CD8-positive, alpha-beta memory T cell (primary cell): ENCODE measurements around the gene AFAP1. TPM values are rescaled to one million over a fixed set of nuclear protein-coding genes. Genes with fewer than 3 reads are reported as not detected.

ENCODE experiments used
- CTCF ChIA-PET: fragments of 350-600 bp; sonication (Branson Sonifier 250); formaldehyde crosslinking; loops from one replicate; lab custom pipeline; 2021; ENCODE audit warnings: antibody characterized with exemption; lab: Charles Lee
- POLR2A ChIA-PET: fragments of 350-600 bp; sonication (Branson Sonifier 250); formaldehyde crosslinking; loops from one replicate; lab custom pipeline; 2021; ENCODE audit warnings: antibody characterized with exemption; lab: Charles Lee
- DNase-seq, 5 donors: peaks; one replicate each; pipeline versions ENCODE4 v3.0.0 to v3.0.0-alpha.2; 2020 to 2022; ENCODE audit warnings: mixed read lengths in 1 of 5
- H3K27ac ChIP-seq: one replicate; pipeline ENCODE4 v1.7.0; 2013; ENCODE audit warnings: low read depth, mild to moderate bottlenecking, low read length, moderate library complexity
- H3K27me3 ChIP-seq: 2 replicates; pipeline ENCODE4 v1.7.0; 2013; ENCODE audit warnings: low read length, mild to moderate bottlenecking; ENCODE audit not compliant: insufficient read depth, poor library complexity, severe bottlenecking
- H3K36me3 ChIP-seq: 2 replicates; pipeline ENCODE4 v1.7.0; 2013; ENCODE audit warnings: mild to moderate bottlenecking, low read length, moderate library complexity; ENCODE audit not compliant: insufficient read depth
- H3K4me1 ChIP-seq: 2 replicates; pipeline ENCODE4 v1.7.0; 2013; ENCODE audit warnings: mild to moderate bottlenecking, low read length, moderate library complexity; ENCODE audit not compliant: insufficient read depth
- H3K4me3 ChIP-seq: 2 replicates; pipeline ENCODE4 v1.7.0; 2013; ENCODE audit warnings: mild to moderate bottlenecking, low read length
- H3K9me3 ChIP-seq: 2 replicates; pipeline ENCODE4 v1.7.0; 2013; ENCODE audit warnings: mild to moderate bottlenecking, low read length
- H3K27ac Mint-ChIP-seq, 8 donors: one replicate each; pipeline ENCODE4 v1.8.0; 2020 to 2021; ENCODE audit warnings: mixed read lengths in 8 of 8, mild to moderate bottlenecking in 6 of 8, inconsistent platforms in 3 of 8, moderate library complexity in 3 of 8
- H3K27me3 Mint-ChIP-seq, 2 donors: one replicate each; pipeline ENCODE4 v1.8.0; 2020 to 2021; ENCODE audit warnings: mixed read lengths in 2 of 2, mild to moderate bottlenecking in 1 of 2, moderate library complexity in 1 of 2
- H3K36me3 Mint-ChIP-seq, 3 donors: one replicate each; pipeline ENCODE4 v1.8.0; 2020 to 2021; ENCODE audit warnings: mixed read lengths in 3 of 3, inconsistent platforms in 1 of 3, mild to moderate bottlenecking in 1 of 3
- H3K4me1 Mint-ChIP-seq, 3 donors: one replicate each; pipeline ENCODE4 v1.8.0; 2020 to 2021; ENCODE audit warnings: mixed read lengths in 3 of 3, inconsistent platforms in 1 of 3, mild to moderate bottlenecking in 1 of 3
- H3K4me3 Mint-ChIP-seq, 7 donors: one replicate each; pipeline ENCODE4 v1.8.0; 2020 to 2021; ENCODE audit warnings: mixed read lengths in 7 of 7, mild to moderate bottlenecking in 6 of 7, moderate library complexity in 4 of 7, inconsistent platforms in 2 of 7
- H3K9me3 Mint-ChIP-seq, 5 donors: one replicate each; pipeline ENCODE4 v1.8.0; 2020 to 2022; ENCODE audit warnings: mixed read lengths in 5 of 5, mild to moderate bottlenecking in 3 of 5, moderate library complexity in 2 of 5, inconsistent platforms in 1 of 5
- polyA plus RNA-seq: library from polyadenylated mRNA; unstranded; fragments of 300-500 nt; fragmentation: Illumina TruSeq; gene quantifications from one replicate; pipeline ENCODE4 v1.2.3, GENCODE V29; 2021
- total RNA-seq, 2 experiments: library from RNA; stranded (reverse); gene quantifications; one replicate each; pipeline ENCODE4 v1.2.3, GENCODE V29; 2021

Gene AFAP1
- total and polyA plus RNA-seq, 3 experiments from 2014 or later = 2.3 to 19.9 (median 18.4) TPM

DNA sequence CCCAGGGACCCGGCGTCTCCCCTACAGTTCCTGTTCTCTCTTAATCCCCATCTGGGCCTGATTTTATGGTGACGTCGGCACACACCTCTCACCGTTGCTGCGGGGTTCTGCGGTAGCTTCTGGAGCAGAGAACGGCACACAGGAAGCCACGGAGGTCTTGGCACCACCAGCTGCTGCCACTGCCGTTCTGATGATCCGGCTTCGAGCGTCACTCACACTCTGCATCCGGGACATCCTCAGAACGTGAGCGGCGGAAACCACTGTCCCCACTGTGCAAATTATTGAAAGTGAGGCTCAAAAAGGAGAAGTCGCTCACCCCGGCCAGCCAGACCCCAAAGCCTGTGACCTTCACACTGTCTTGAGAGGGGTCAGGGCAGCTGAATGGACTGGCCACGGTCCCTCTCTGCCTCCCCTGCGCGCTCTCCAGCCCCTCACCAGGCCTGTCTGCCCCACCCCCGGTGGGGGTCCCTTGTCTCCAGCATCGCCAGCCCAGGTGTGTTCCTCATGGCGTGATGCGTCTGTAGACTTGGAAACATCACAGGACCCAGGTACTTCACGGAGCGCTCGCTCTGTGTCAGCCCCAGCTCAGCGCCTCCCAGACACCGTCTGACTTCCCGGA is 201.1 kb downstream of the AFAP1 start:
- no peaks in the 10 kb centered on the region for H3K27me3 ChIP-seq
- H3K36me3 ChIP-seq = no peaks in the 10 kb centered on the region
- H3K27ac ChIP-seq = no peak overlapping the region
- no peak for DNase-seq
- no peak overlapping the region for H3K4me3 ChIP-seq
- H3K9me3 ChIP-seq = no peaks in the 10 kb centered on the region
- ChIA-PET POLR2A (no interaction called here), CTCF (no interaction called here)
- peaks cover 0 to 2% of the 10 kb centered on the region in 2 donors for H3K27me3 Mint-ChIP-seq
- H3K4me3 Mint-ChIP-seq = no peak overlapping the region
- no peaks in the 10 kb centered on the region for H3K36me3 Mint-ChIP-seq
- H3K9me3 Mint-ChIP-seq = no peaks in the 10 kb centered on the region
- no peaks in the 10 kb centered on the region for H3K4me1 ChIP-seq
- H3K4me1 Mint-ChIP-seq = no peaks in the 10 kb centered on the region
- peak overlapping the region in 1 of 8 donors; percentile 29 for H3K27ac Mint-ChIP-seq

DNA sequence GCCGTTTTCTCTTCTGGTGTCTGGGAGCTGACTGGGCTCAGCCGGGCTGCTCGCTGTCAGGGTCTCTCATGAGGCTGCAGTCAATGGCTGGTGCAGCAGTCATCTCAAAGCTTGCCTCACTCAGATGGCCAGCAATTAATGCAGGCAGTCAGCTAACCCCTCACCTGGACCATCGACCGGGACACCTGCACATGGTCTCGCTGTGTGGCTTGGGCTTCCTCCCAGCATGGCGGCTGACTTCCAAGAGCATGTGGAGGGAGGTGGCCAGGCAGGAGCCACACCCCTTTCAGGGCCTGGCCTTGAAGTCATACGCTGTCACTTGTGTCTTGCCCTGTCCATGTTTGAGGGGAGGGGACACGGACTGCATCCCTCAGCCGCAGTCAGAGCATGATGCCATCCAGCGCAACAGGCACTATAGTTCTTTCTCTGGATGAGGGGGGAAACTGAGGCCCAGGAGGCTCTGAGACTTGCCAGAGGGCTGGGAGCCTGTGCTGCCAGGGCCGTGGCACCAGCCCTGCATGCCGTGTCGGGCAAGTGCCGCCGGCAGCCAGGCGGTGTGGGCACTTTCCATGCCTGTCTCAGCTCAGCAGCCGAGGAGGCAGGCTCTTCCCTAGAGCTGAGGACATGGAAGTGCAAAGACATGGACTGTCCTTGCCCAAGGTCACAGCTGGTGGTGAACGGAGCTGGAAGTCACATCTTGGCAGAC is 201.8 kb downstream of the AFAP1 start:
- Mint-ChIP-seq H3K36me3 (no peaks in the 10 kb centered on the region), H3K9me3 (no peaks in the 10 kb centered on the region), H3K27me3 (peaks cover 0 to 2% of the 10 kb centered on the region in 2 donors), H3K4me3 (no peak overlapping the region), H3K27ac (peak overlapping the region in 1 of 8 donors; percentile 29), H3K4me1 (no peaks in the 10 kb centered on the region)
- no peaks in the 10 kb centered on the region for H3K27me3 ChIP-seq
- no peak overlapping the region for H3K4me3 ChIP-seq
- H3K27ac ChIP-seq = no peak overlapping the region
- ChIA-PET CTCF (no interaction called here), POLR2A (no interaction called here)
- H3K4me1 ChIP-seq = no peaks in the 10 kb centered on the region
- no peaks in the 10 kb centered on the region for H3K9me3 ChIP-seq
- DNase-seq = no peak
- no peaks in the 10 kb centered on the region for H3K36me3 ChIP-seq

DNA sequence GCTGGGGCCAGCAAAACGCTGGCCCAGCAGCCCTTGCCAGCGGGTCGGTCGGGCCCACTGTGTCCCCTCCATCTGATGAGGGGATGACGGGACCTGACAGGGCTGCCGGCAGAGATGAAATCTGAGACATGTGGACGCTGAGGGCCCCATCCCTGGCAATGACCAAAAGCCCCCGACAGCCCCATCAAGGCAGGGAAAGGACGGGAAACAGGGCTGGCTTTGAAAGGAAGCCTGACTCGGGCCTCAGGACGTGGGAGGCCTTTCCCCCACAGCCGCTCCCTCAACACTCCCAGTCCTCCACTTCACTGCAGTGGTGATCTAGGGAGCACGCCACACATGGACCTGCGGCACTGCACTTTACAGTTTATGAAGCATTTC is 202.4 kb downstream of the AFAP1 start:
- Histone ChIP-seq H3K4me1 (no peaks in the 10 kb centered on the region), H3K9me3 (no peaks in the 10 kb centered on the region), H3K36me3 (no peaks in the 10 kb centered on the region), H3K27ac (no peak overlapping the region), H3K27me3 (no peaks in the 10 kb centered on the region), H3K4me3 (no peak overlapping the region)
- Mint-ChIP-seq H3K27ac (no peak overlapping the region), H3K36me3 (no peaks in the 10 kb centered on the region), H3K9me3 (no peaks in the 10 kb centered on the region), H3K4me1 (no peaks in the 10 kb centered on the region), H3K4me3 (no peak overlapping the region), H3K27me3 (peaks cover 0 to 2% of the 10 kb centered on the region in 2 donors)
- CTCF ChIA-PET = no interaction called here
- DNase-seq = no peak
- POLR2A ChIA-PET = no interaction called here

DNA sequence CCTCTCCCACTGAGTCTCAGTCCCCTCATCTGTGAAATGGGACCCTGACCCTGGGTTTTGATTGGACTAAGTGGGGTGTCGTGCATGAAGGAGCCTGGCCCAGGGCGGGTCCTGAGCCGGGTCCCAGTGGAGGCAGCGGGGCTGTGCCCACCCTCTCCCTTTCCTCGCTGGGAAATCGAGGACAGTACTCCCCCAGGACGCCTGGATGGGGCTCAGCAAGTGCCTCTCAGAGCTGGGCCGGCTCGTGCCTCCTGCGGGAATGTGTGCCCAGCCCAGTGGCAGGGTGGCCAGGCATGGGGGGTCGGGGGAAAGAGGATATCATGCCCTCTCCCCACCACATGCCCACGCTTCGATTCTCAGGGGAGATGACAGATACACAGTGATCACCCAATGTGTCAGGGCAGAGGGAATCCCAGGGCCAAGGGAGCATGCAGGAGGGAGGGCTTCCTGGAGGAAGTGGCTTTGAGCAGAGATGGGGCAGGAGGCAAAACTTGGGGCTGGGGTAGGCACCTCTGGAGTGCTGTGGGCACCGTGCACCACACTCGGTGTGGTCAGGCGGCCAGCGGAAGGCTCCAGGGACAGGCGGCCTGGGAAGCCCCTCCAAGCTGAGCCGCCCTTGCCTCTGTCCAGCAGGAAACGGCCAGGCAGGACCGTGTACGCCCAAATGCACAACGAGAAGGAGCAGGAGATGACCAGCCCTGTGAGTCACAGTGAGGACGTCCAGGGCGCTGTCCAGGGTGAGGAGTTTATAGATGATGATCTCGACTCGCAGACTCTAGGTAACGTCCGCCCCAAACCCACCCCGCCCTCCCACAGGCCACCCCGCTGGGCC is 203.0 kb downstream of the AFAP1 start:
- CTCF ChIA-PET = no interaction called here
- no peak for DNase-seq
- Mint-ChIP-seq H3K4me3 (no peak overlapping the region), H3K4me1 (no peaks in the 10 kb centered on the region), H3K36me3 (no peaks in the 10 kb centered on the region), H3K9me3 (no peaks in the 10 kb centered on the region), H3K27me3 (peaks cover 0 to 2% of the 10 kb centered on the region in 2 donors), H3K27ac (no peak overlapping the region)
- no peaks in the 10 kb centered on the region for H3K4me1 ChIP-seq
- no peaks in the 10 kb centered on the region for H3K36me3 ChIP-seq
- H3K9me3 ChIP-seq = no peaks in the 10 kb centered on the region
- no peaks in the 10 kb centered on the region for H3K27me3 ChIP-seq
- H3K27ac ChIP-seq = no peak overlapping the region
- POLR2A ChIA-PET = no interaction called here
- no peak overlapping the region for H3K4me3 ChIP-seq

DNA sequence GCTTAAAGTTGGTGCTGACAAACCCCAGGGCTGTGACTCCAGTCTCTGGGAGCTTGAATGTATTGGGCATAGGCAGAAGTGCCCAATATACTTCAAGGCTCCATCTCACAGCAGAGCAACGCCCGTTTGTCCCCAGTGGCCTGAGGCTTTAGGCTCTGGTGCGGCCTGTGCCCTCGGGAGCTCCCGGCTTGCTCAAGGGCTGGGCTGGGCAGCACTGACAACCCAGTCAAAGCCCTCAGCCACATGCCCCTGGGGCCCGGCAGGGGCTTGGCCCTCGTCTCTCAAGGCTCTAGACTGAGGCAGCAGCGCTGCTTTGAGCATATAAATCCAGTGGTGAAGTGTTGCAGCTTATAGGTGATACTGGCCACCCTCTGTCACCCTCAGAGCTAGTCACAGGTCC is 203.7 kb downstream of the AFAP1 start:
- H3K4me3 ChIP-seq = no peak overlapping the region
- CTCF ChIA-PET = no interaction called here
- Mint-ChIP-seq H3K4me3 (no peak overlapping the region), H3K27ac (no peak overlapping the region), H3K36me3 (no peaks in the 10 kb centered on the region), H3K9me3 (no peaks in the 10 kb centered on the region), H3K4me1 (no peaks in the 10 kb centered on the region), H3K27me3 (peaks cover 0 to 2% of the 10 kb centered on the region in 2 donors)
- H3K4me1 ChIP-seq = no peaks in the 10 kb centered on the region
- no peak for DNase-seq
- no peak overlapping the region for H3K27ac ChIP-seq
- H3K36me3 ChIP-seq = no peaks in the 10 kb centered on the region
- H3K27me3 ChIP-seq = no peaks in the 10 kb centered on the region
- H3K9me3 ChIP-seq = no peaks in the 10 kb centered on the region
- POLR2A ChIA-PET = no interaction called here

DNA sequence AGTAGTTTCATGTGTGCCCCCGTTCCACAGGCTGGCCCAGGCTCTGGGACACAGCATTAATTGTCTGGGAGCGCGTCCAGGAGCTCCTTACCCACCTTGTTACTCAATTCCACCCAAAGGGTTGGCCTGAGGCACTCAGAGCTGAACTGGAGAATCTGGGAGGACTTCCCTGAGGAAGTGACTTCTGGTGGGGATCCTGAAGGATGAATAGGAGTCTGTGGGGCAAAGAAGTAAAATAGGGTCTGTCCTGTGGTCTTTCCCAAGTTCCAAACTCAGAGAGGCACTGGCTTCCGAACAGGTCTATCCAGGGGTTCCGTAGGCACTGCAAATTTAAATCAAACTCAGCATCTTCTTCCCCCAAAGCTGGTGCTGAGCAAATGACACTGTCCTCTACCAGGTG is 204.3 kb downstream of the AFAP1 start:
- no peaks in the 10 kb centered on the region for H3K36me3 Mint-ChIP-seq
- Histone ChIP-seq H3K27ac (no peak overlapping the region), H3K27me3 (no peaks in the 10 kb centered on the region), H3K4me1 (no peaks in the 10 kb centered on the region), H3K9me3 (no peaks in the 10 kb centered on the region), H3K36me3 (no peaks in the 10 kb centered on the region), H3K4me3 (no peak overlapping the region)
- CTCF ChIA-PET = no interaction called here
- peaks cover 0 to 2% of the 10 kb centered on the region in 2 donors for H3K27me3 Mint-ChIP-seq
- no peaks in the 10 kb centered on the region for H3K4me1 Mint-ChIP-seq
- DNase-seq = no peak
- no peak overlapping the region for H3K27ac Mint-ChIP-seq
- POLR2A ChIA-PET = no interaction called here
- no peaks in the 10 kb centered on the region for H3K9me3 Mint-ChIP-seq
- no peak overlapping the region for H3K4me3 Mint-ChIP-seq

DNA sequence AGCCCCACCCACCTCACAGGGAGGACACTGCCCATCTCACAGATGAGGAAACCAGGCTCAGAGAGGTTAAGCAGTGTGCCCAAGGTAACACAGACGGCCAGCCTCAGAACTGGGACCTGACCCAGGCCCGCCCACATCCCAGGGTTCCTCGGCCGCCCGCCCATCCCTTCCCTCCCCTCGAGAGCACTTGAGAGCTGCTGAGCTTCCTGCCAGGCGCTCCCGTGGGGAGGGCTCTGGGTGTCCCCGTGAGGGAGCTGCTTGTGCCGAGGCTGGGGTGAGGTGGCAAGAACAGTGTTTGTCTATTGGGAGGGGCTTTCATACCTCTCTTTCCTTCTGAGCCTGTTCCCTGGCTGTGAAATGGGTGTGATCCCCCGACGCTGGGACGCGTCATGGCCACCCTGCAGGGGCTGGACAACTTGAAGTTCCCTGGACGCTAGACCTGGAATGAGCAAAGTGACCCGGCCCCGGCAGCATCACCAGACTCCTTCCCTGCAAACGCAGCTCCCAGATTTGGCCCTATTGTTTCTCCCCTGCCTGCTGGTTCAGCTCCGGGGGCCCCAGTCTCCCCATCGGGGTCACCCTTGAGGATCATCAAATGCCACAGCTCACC is 204.9 kb downstream of the AFAP1 start:
- Mint-ChIP-seq H3K27ac (no peak overlapping the region), H3K36me3 (no peaks in the 10 kb centered on the region), H3K9me3 (no peaks in the 10 kb centered on the region), H3K27me3 (peaks cover 0 to 2% of the 10 kb centered on the region in 2 donors), H3K4me1 (no peaks in the 10 kb centered on the region), H3K4me3 (no peak overlapping the region)
- Histone ChIP-seq H3K36me3 (no peaks in the 10 kb centered on the region), H3K4me3 (no peak overlapping the region), H3K27ac (no peak overlapping the region), H3K27me3 (no peaks in the 10 kb centered on the region), H3K9me3 (no peaks in the 10 kb centered on the region), H3K4me1 (no peaks in the 10 kb centered on the region)
- CTCF ChIA-PET = no interaction called here
- POLR2A ChIA-PET = no interaction called here
- no peak for DNase-seq
